Sigmoid colon (tissue), 4 donors: Measurements from ENCODE around the gene IFNL1.

ENCODE experiments used
- EP300 ChIP-seq, 4 donors: sonication (generic); formaldehyde crosslinking; IDR thresholded peaks; one replicate each; pipeline ENCODE4 v1.6.1; 2017; ENCODE audit warnings: antibody characterized with exemption in 4 of 4
- POLR2A ChIP-seq, 2 donors: fragments of 450-650 bp; IDR thresholded peaks; one replicate each; pipeline ENCODE4 v1.6.1; 2016; ENCODE audit warnings: antibody characterized with exemption in 2 of 2, mild to moderate bottlenecking in 2 of 2, moderate library complexity in 2 of 2
- POLR2AphosphoS5 ChIP-seq, 4 donors: sonication (generic); formaldehyde crosslinking; IDR thresholded peaks; one replicate each; pipeline ENCODE4 v1.6.1; 2017; ENCODE audit warnings: antibody characterized with exemption in 4 of 4
- TF ChIP-seq, protein P1 (sequence below), 4 experiments: fragments of 450-650 bp in 3 of 4; fragments of 200-600 bp in 1 of 4; IDR thresholded peaks; one replicate each; pipeline ENCODE4 v1.5.1; 2016 to 2019; ENCODE audit warnings: antibody characterized with exemption in 4 of 4, mild to moderate bottlenecking in 3 of 4, moderate library complexity in 2 of 4

DNA sequence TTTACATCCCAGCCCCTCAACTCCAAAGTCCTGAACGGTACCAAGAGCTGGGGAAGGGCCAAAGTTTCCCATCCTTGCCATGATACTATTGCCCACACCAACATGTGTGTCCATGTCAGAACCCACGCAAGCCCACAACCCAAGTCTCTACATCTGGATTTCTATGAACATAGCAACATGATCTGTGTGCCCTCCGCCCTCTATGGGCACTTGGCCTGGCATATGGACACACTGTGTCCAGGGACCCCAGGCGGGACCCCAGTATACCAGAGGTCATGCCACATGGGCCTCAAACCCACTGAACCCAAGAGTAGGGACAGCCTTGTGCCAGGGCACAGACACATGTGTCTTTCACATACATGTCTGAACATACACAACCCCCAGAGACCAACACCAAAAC, 22.5 kb downstream of the IFNL1 start:
- TF ChIP-seq, protein P1, sequence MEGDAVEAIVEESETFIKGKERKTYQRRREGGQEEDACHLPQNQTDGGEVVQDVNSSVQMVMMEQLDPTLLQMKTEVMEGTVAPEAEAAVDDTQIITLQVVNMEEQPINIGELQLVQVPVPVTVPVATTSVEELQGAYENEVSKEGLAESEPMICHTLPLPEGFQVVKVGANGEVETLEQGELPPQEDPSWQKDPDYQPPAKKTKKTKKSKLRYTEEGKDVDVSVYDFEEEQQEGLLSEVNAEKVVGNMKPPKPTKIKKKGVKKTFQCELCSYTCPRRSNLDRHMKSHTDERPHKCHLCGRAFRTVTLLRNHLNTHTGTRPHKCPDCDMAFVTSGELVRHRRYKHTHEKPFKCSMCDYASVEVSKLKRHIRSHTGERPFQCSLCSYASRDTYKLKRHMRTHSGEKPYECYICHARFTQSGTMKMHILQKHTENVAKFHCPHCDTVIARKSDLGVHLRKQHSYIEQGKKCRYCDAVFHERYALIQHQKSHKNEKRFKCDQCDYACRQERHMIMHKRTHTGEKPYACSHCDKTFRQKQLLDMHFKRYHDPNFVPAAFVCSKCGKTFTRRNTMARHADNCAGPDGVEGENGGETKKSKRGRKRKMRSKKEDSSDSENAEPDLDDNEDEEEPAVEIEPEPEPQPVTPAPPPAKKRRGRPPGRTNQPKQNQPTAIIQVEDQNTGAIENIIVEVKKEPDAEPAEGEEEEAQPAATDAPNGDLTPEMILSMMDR (IDR thresholded peaks at IDR 0.05), result no peak
- TF ChIP-seq POLR2A (IDR thresholded peaks at IDR 0.05), result no peak
- TF ChIP-seq EP300 (IDR thresholded peaks at IDR 0.05), result no peak
- TF ChIP-seq POLR2AphosphoS5 (IDR thresholded peaks at IDR 0.05), result no peak
